NB4 (cell line): ENCODE measurements around the gene KCNQ5.

ENCODE experiments used
- CTCF ChIP-seq: IDR thresholded peaks from one replicate; pipeline ENCODE4 v1.5.1; 2012; ENCODE audit warnings: low read depth, low read length
- POLR2A ChIP-seq: IDR thresholded peaks from 2 replicates; pipeline ENCODE4 v1.6.1; 2011; ENCODE audit warnings: mild to moderate bottlenecking; ENCODE audit not compliant: insufficient read length; ENCODE audit errors: extremely low read depth

GRCh38 chr6:73076211-73076954 lies 454.5 kb downstream of the KCNQ5 start:
- TF ChIP-seq CTCF (no peak), POLR2A (no peak)
